A673 (cell line): ENCODE measurements around the gene WDR54.
"Not testable (repeated sequence)": the region's sequence is repeated elsewhere in the genome, so short reads cannot be mapped to it uniquely, and the experiment has no call there.

ENCODE experiments used
- EZH2 ChIP-seq: fragments of 200-600 bp; sonication (generic); IDR thresholded peaks from 2 replicates; pipeline ENCODE4 v1.6.1; 2017; ENCODE audit warnings: borderline replicate concordance, low read depth, mild to moderate bottlenecking, mixed read lengths, antibody characterized with exemption, low read length; ENCODE audit not compliant: poor library complexity, severe bottlenecking
- TF ChIP-seq, protein P1 (sequence below): fragments of 300-800, 200-600 bp; sonication (generic); conservative IDR thresholded peaks from 2 replicates; pipeline ENCODE4 v1.5.1; 2017; ENCODE audit warnings: low read depth, mild to moderate bottlenecking, antibody characterized with exemption, low read length, moderate library complexity, mixed read lengths

DNA sequence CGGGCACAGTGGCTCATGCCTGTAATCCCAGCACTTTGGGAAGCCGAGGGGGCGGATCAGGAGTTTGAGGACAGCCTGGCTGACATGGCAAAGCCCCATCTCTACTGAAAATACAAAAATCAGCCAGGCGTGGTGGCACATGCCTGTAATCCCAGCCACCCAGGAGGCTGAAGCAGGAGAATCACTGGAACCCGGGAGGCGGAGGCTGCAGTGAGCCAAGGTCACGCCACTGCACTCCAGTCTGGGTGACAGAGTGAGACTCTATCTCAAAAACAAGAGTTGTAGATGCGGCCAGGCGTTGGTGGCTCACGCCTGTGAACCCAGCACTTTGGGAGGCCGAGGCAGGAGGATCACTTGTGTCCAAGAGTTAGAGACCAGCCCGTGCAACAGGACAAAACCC lies 49.2 kb downstream of the WDR54 start:
- TF ChIP-seq, protein P1, sequence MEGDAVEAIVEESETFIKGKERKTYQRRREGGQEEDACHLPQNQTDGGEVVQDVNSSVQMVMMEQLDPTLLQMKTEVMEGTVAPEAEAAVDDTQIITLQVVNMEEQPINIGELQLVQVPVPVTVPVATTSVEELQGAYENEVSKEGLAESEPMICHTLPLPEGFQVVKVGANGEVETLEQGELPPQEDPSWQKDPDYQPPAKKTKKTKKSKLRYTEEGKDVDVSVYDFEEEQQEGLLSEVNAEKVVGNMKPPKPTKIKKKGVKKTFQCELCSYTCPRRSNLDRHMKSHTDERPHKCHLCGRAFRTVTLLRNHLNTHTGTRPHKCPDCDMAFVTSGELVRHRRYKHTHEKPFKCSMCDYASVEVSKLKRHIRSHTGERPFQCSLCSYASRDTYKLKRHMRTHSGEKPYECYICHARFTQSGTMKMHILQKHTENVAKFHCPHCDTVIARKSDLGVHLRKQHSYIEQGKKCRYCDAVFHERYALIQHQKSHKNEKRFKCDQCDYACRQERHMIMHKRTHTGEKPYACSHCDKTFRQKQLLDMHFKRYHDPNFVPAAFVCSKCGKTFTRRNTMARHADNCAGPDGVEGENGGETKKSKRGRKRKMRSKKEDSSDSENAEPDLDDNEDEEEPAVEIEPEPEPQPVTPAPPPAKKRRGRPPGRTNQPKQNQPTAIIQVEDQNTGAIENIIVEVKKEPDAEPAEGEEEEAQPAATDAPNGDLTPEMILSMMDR = not testable (repeated sequence)
- not testable (repeated sequence) for TF ChIP-seq EZH2
